HG03196 (cell line): ENCODE data around the gene MAGI1.

ENCODE experiments used
- ATAC-seq: cut with Tn5 transposase; IDR thresholded peaks from one replicate; pipeline ENCODE4 v1.9.1; 2021; ENCODE audit not compliant: unreplicated experiment

MAGI1 gene

DNA sequence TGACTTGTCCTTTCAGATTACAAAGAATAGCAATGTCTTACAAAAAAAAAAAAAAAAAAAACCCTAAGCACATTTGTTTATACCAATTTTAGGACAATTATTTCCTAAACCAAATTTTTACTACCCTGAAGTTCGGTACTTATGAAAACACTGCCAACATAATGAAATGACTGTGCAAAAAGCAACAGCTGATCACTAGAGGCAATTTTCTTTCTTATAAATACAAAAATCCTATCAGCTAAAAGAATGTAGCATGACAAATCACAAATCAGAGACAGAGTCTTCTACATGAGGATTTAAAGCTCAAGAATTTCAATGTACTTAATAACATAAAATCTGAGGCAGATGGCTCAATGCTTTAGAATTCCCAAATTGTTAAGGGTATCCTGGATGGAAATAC, 191.8 kb downstream of the MAGI1 start:
- ATAC-seq: no peak

DNA sequence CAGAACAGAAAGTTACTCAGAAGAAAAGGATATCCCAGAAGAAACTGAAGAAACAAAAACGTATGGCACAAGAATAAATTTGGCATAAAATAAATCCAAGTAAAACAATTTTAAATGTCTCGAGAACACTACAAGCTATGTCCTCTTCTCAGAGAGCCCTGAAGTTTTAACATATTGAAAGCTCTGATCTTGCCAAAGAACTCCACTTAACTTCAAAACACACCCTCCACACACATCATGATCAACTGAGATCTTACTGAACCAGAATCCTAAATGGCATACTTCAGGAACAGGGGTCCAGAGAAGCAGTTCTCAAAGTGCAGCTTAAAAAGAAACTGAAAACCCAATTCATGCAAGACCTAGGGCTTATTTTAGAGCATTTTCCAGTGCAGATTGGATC, 194.3 kb downstream of the MAGI1 start:
- ATAC-seq: no peak

DNA sequence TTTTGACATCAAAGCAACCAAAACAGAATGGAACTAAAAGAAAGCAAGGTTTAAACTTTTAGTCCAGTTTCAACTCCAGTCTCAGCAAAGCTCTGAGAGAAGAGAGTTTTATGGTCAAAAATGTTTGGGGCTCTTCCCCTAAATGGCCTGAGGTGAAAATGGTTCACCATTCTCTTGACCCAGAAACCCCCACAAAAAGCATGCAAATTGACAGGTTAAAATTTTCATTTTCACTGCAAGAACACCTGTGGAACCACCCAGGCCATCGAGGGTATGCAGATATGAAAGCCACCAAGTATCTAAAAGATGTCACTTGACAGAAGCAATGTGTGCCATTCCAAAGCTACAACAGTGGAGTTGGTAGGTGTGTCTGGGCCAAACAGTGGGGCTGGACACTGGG, 195.0 kb downstream of the MAGI1 start:
- ATAC-seq: no peak

DNA sequence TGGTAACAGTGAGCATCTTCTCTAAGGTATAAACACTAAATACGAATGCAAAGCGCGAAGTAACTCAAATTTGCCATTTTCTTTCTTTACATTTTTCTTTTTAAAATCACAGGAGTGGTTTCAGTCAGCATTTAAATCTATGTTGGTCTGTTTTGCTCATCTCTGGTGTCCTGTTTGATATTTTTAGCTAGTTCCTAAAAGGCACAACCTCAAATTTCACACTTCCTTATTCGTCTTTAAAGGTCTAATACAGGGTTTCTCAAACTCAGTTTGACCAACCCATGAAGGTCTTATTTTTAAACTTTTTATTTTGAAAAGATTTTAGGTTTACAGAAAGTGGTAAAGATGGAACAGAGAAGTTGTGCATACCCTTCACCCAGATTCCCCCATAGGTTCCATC, 201.1 kb downstream of the MAGI1 start:
- no peak for ATAC-seq

DNA sequence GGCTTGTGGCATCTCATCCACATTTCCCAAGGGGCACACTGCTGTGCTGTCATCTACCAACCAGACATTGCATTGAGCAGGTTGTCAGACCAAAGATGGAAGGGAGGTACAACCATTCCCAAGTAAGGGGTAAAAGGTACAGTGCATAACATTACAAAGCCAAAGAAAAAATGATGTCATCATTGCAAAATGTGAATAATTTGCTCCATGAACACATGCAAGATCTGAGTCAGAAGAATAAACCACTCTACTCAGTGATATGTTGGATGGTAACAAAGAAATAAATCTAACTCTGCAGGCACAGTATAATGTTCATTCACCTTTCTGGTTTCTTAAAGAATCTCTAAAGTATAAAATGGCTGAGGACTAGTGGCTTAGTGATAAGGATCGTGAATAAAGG, 202.7 kb downstream of the MAGI1 start:
- no peak for ATAC-seq

DNA sequence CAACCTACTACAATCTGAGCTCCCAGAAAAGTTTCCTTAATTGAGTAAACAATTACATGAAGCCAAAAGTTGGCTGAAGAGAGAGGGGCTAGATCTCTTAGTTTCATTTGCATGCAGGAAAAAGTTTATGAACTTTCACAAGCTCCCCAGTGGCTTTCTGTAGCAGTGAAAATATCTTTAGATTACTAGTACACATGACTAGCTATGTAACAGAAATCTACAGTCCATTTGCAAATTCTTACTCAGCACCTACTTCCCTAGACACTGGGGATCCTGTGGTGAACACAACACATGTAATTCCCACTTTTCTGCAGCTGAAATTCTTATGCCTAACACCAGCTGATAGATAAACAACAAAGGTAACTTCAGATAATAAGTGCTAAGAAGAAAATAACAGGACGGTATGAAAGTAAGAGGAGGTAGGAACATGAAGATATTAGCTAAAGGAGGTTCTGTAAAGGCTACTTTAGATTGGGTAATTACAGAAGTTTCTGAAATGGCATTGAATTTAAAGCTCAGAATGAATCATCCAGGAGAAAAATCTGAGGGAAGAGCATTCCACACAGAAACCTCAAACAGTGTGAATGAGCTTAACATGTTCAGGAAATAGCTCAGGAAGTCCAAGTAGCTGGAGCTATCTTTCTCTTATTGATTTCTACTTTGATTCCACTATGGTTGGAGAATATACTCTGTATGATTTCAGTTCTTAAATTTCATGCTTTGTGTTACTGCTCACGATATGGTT, 204.8 kb downstream of the MAGI1 start:
- ATAC-seq: no peak

DNA sequence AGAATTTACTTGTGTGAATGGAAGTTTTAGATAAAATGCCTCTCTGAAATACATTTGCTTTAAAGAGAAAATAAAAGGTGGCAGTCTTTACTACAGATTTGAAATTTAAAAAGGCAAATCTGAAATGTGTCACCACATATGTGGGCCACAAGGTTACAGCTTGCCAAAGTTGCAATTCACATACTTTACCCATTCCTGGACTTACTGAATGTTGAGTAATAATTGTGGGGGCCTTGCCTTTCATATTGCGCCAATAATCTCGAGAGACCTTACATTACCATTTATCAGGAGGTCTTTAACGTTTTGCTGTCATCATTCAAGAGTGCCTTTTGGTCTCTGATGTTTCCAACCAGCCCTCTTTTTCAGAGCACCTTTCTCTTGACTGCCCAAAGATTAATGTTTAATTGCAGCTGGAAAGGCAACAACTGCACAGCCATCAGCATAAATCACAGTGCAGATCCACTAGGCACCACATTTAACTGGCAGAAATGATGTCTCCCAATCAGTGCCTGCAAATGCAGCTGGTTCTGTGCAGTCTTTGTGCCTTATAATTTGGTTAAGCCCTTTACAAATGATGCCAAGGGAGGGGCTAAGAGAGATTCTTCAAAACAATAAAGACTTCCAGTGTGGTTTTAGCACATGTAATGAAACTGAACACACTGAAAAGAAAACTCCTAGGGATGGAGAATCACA, 206.8 kb downstream of the MAGI1 start:
- ATAC-seq: no peak

DNA sequence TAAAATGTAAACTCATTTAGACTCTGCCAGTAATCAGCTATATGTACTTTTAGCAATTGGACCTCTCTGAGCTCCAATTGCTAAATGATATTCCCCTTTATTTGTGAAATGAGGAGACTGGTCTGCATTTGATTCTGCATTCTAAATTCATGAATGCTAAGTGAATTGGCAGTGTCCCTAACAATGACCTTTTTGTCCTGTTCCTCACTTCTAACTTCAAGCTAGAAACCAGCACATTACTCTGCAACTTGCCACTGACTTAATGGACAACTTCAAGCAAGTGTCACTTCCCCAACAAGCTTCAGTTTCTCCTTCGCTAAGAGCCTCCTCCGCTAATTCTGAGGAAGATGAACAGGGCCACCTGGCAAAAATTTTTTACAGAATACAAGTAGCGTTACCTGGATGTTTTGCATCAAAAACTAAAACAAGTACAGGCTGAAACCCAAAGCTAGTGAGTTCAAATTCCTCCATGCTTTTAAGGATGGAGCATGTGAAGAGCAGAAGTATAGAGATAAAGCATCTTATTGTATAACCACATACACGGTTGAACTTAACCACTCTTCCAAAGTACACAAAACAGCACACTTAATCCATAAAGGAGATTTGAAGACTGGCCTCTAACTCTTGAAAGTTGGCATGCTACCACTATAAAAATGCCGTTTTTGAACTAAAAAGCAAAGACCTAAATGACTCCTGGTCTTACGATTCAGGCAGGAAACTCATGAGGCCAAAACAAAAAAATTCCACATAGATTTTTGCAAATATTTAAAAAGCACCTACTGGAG, 207.6 kb downstream of the MAGI1 start:
- no peak for ATAC-seq

DNA sequence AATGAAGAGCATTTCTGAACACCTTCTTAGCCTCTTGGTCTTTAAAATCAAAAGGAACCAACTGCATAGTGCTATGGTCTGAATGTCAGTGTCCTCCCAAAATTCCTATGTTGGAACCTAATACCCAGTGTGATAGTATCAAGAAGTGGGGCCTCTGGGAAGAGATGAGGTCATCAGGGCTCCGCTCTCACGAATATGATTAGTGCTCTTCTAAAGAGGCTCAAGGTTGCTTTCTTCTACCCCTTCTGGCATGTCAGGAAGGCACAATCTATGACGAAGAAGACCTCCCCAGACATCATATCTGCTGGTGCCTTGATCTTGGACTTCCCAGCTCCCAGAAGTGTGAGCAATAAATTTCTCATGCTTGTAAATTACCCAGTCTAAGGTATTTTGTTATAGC, 209.5 kb downstream of the MAGI1 start:
- no peak for ATAC-seq

DNA sequence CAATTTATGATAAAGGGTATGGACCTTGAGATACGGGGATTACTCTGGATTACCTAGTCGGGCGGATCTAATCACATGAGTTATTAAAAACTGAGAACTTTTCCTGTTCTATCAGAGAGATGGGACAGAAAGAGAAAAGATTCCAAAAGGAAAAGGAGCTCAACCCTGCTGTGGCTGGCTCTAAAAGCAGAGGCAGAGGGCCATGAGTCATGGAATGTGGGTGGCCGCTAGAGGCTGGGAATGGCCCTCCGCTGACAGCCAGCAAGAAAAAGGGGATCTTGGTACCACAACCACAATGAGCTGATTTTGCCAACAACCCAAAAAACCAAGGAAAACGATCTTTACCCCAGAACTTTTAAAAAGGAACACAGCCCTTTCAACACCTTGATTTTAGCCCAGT, 210.0 kb downstream of the MAGI1 start:
- no peak for ATAC-seq

DNA sequence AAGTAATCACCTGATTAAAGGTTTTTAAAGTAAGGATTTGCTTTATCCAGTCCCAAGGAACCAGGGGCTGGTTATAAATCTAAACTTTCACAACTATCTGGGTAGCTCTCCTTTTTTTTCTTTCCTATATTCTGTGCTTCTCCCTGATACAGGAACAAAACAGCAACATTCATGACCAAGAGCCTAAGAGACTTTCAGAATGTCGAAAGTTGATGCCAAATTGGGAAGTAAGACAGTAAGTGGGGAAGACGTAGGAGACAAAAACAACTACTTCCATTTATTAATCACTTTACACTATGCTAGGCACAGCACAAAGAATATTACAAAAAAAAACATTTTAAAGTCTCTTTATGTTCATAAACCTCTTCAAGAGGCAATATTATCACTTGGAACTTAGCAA, 211.6 kb downstream of the MAGI1 start:
- no peak for ATAC-seq

DNA sequence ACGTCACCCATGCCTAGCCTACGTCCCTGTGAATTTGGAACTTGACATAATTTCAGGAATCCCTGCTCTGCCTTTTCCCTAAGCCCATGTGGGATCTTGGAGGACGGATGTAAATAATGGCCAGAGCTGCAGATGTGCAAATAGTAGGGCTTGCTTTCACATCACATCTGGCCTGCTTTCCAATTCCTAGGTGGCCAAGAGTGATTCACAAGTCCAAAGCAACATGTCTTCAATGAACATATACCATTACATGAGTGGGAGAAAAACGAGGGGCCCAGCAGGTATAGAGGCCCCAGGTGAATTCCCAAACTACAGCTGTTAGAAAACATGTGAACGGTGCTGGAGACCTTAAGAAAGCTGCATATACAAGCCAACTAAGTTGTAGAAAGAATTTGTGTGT, 214.6 kb downstream of the MAGI1 start:
- ATAC-seq: no peak

DNA sequence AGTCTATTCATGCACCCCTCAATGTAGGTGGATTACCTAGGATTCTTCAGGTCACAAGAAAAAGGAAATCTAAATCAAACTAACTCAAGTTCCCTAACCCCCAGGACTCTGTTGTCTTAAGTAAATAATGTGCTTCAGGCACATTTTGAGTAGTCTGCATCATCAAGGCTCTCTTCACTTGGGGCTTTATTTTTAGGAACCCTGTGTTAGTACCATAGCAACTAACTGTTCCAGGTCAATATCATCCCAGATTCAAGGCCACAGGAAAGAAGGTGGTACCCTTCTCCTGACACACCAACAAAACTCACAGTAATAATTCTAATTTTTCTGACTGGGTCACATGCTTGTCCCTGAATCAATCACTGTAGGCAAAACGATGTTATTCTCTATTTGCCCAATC, 218.1 kb downstream of the MAGI1 start:
- no peak for ATAC-seq

DNA sequence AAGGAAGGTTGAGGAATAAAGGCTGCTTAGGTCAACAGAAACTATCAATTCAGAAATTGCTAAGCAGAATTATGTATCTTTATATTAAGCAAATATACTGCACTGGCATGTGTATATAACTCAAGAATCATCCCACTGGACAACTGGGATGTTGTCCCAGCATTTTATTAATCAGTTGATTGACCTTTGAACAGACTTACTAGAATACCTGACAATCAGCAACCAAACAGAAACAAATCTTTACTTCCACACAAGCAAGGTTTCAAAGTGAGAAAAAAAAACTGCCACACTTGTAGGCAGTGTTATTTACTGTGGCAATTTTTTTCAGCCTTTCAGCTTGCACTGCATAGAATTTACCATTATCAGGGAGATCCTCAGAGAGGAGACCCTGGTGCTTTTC, 218.8 kb downstream of the MAGI1 start:
- no peak for ATAC-seq

DNA sequence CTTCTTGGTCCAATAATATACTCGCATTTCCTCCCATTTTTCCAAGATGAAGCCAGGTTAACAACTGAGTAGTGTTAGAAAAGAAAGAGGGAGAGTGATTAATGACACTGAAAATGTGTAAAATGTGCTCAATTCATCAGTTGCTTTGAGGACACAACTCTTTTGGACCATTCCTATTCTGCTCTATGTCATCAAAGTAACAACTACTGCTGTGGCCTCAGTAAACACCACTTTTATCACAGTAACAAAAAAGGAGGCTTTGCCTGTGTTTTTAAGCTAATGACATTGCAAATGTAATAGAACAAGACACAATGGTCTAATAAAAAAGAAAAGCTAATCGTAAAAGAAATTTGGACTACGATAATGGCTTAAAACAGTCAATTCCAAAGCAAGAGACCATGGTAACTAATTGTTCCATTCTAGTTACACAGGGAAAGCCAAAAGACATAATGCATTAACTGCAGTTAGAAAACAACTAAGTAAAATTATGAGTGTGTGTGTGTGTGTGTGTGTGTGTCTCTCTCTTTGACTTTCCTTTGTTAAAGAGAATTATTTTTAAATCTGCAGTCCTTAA, 221.1 kb downstream of the MAGI1 start:
- ATAC-seq: no peak

DNA sequence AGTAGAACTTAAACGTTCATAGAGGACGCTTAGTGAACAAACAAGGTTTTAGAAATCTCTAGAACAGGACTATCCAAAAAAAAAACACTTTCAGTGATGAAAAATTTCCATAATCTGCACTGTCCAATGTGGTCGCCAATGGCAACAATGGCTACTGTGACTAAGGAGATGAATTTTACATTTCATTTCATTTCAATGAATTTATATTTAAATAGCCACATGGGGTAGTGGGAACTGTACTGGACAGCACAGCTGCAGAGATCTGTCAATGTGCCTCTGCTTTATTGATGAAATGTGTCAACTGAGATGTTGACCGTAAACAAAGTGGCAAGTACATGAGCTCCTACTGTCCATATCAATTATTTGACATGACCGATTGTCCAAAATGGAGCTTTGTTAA, 222.5 kb downstream of the MAGI1 start:
- no peak for ATAC-seq

DNA sequence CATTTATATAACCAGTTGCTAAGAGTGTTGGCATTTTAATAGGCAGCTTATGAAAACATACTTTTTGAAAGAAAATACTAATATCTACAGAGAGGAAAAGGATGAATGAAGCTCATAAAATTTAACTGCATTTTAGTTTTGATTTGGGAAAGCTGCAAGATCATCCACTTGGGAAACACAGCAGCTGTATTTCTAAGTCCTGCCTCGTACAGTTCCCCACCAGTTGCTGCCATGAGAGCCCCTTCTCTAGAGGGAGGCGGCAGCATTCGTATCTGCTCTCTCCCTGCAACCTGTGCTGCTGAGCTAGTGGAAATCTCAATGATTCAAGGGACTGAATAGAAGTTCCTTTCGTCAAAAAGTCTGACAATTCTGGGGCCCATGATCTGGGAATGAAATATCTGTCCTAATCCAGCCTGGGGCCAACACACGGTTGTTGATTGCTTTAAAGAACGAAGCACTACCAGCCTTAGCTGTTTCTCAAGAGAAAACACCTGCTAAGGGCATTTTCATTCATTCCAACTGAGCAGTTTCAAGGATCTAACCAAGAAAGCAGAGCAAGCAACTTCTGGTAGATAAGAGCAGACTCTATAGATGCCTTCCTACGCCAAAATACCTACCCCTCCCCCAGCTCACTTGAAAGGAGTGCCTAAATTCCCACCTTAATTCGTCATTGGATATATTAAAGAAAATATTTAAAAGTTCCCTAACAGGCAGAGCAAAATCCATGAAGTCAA, 223.7 kb downstream of the MAGI1 start:
- no peak for ATAC-seq

DNA sequence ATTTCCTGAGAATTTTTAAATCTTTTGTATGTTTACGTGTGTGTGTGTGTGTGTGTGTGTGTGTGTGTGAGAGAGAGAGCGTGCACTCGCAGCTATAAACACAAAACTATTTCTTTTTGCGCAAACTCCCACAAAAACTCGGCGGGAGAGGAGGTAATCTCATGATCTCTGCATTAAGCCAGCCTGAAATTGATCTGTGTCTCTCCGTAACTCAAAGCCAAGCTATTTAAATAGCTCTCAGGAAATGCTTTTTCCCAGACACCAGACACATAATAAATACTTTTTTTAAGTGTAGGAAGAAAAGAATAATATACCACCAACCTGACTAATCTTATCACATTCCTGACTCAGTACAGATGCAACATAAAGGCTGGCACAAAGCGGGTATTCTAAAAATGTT, 226.8 kb downstream of the MAGI1 start:
- ATAC-seq: no peak

DNA sequence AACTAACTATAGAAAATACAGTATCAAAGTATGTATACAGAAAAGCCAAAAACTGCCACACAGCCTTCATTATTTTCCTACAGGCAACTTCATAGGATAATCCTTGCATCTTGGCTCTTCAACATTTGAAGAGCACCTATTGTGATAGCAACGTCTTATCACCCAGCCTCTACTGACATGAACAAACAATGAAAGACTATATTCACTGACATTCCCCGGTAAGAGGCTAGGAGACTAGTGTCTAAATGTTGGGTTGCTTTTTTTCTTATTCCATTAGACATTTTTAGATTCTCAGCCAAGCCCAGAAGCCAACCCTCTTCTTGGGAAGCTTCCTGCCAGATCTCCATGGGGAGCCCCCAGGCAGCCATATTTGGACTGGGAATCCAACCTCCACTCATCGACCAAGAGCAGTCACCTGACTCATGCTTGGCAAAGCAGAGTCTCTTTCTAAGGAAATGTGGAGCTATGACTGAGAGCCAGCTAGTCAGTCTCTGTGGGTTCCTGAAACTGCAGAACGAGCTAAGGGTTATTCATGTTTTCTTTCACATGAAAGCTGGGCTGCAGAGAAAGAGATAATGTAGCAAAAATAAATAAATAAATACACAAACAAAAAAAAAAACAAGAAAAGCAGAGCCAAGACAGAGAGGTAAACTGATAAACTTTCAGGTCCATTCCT, 227.5 kb downstream of the MAGI1 start:
- no peak for ATAC-seq

DNA sequence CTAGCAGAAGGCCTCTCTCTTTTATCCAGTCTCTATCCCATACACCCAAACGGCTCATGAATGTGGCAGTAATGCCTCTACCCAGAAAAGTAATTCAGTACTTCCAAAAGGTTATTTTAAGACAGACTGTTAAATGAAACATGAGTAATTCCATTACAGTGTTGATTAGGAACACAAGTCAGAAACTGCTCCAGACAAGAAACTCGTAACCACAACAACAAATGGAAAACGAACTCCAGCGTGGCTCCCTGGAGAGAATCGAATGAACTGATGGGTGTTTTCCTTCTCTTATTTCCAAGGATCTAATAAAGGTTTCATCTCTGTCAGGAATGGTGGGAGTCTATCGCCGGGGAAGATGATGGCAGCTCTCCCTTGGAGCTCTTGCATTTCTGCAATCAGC, 228.4 kb downstream of the MAGI1 start:
- no peak for ATAC-seq
